ENCODE measurements around the gene CACNA1G.

- TF ChIP-seq, protein P1, sequence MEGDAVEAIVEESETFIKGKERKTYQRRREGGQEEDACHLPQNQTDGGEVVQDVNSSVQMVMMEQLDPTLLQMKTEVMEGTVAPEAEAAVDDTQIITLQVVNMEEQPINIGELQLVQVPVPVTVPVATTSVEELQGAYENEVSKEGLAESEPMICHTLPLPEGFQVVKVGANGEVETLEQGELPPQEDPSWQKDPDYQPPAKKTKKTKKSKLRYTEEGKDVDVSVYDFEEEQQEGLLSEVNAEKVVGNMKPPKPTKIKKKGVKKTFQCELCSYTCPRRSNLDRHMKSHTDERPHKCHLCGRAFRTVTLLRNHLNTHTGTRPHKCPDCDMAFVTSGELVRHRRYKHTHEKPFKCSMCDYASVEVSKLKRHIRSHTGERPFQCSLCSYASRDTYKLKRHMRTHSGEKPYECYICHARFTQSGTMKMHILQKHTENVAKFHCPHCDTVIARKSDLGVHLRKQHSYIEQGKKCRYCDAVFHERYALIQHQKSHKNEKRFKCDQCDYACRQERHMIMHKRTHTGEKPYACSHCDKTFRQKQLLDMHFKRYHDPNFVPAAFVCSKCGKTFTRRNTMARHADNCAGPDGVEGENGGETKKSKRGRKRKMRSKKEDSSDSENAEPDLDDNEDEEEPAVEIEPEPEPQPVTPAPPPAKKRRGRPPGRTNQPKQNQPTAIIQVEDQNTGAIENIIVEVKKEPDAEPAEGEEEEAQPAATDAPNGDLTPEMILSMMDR (IDR thresholded peaks at IDR 0.05), result no peak
- no peak for TF ChIP-seq POLR2A (IDR thresholded peaks at IDR 0.05)
Measured at GRCh38 chr17:50614471-50615051, 54.0 kb downstream of the CACNA1G start.

Measured in gastroesophageal sphincter (tissue), 3 donors.